K562 (cell line): ENCODE measurements around the gene SLC6A9. TPM values are rescaled to one million over a fixed set of nuclear protein-coding genes. Genes with fewer than 3 reads are reported as not detected.
A peak's percentile ranks its signal among the peaks of the same experiment; 100 is the strongest.

ENCODE experiments used
- ARID1B ChIP-seq: fragments of 450-650 bp; IDR thresholded peaks from 2 replicates; pipeline ENCODE4 v1.6.1; 2016; ENCODE audit warnings: antibody characterized with exemption, mild to moderate bottlenecking, inconsistent platforms
- BACH1 ChIP-seq: fragments of 200-800 bp; sonication (Bioruptor generic); IDR thresholded peaks from 2 replicates; pipeline ENCODE4 v1.6.1; 2016; ENCODE audit warnings: missing genetic modification characterization, missing compliant biosample characterization
- CBFA2T3 ChIP-seq: fragments of 450-650 bp; IDR thresholded peaks from 2 replicates; pipeline ENCODE4 v1.6.1; 2017
- DPF2 ChIP-seq: fragments of 450-650 bp; IDR thresholded peaks from 2 replicates; pipeline ENCODE4 v1.6.1; 2016
- ELF1 ChIP-seq: fragments of 200-800 bp; sonication (Bioruptor generic); IDR thresholded peaks from 2 replicates; pipeline ENCODE4 v1.6.1; 2016; ENCODE audit warnings: missing genetic modification characterization, missing compliant biosample characterization
- GATA2 ChIP-seq: sonication (generic); formaldehyde crosslinking; IDR thresholded peaks from 2 replicates; pipeline ENCODE4 v1.4.0; 2020; ENCODE audit warnings: mild to moderate bottlenecking, missing genetic modification reagents
- HDAC1 ChIP-seq, 2 experiments: fragments of 450-650 bp; IDR thresholded peaks; 2 replicates each; pipeline ENCODE4 v1.6.1; 2016 to 2017; ENCODE audit warnings: inconsistent platforms in 1 of 2, mild to moderate bottlenecking in 1 of 2, moderate library complexity in 1 of 2
- IFI16 ChIP-seq: fragments of 250-450 bp; sonication (Bioruptor Pico); IDR thresholded peaks from 2 replicates; pipeline ENCODE4 v2.1.2; 2022; ENCODE audit warnings: mild to moderate bottlenecking, inconsistent platforms
- MAFK ChIP-seq: IDR thresholded peaks from 2 replicates; pipeline ENCODE4 v1.6.1; 2011; ENCODE audit warnings: low read length, improper control_type of control experiment
- MYNN ChIP-seq, 2 experiments: sonication (generic); formaldehyde crosslinking in 1 of 2; IDR thresholded peaks; 2 replicates each; pipeline versions ENCODE4 v1.5.0 to v1.6.1; 2016 to 2020; ENCODE audit warnings: antibody characterized with exemption in 1 of 2, missing genetic modification reagents in 1 of 2
- NBN ChIP-seq: fragments of 450-650 bp; IDR thresholded peaks from 2 replicates; pipeline ENCODE4 v1.6.1; 2016; ENCODE audit warnings: low read depth, mild to moderate bottlenecking
- RAD51 ChIP-seq: fragments of 450-650 bp; IDR thresholded peaks from 2 replicates; pipeline ENCODE4 v1.7.1; 2016; ENCODE audit warnings: low read depth, mild to moderate bottlenecking, borderline replicate concordance
- STAT5A ChIP-seq: IDR thresholded peaks from 2 replicates; pipeline ENCODE4 v1.6.1; 2012; ENCODE audit warnings: low read length, inconsistent platforms, borderline replicate concordance
- TAL1 ChIP-seq: fragments of 450-650 bp; IDR thresholded peaks from 2 replicates; pipeline ENCODE4 v1.6.1; 2016; ENCODE audit warnings: mild to moderate bottlenecking
- ZEB2 ChIP-seq: fragments of 450-650 bp; IDR thresholded peaks from 2 replicates; pipeline ENCODE4 v1.6.1; 2016
- ZMIZ1 ChIP-seq, 2 experiments: fragments of 150-350 bp in 1 of 2; IDR thresholded peaks; 2 replicates each; pipeline ENCODE4 v1.6.1; 2012 to 2016; ENCODE audit warnings: low read depth in 2 of 2, low read length in 2 of 2, mild to moderate bottlenecking in 1 of 2, moderate library complexity in 1 of 2
- ZNF589 ChIP-seq: fragments of 200-800 bp; sonication (Bioruptor generic); IDR thresholded peaks from 2 replicates; pipeline ENCODE4 v1.6.1; 2016; ENCODE audit warnings: low read depth, missing genetic modification characterization, missing compliant biosample characterization
- polyA plus RNA-seq, 8 experiments: library from polyadenylated mRNA; depleted of rRNA in 4 of 8; stranded (reverse) in 5 of 8; unstranded in 3 of 8; fragments of >200 nt; fragmentation: Nextera tagmentation in 2 of 8; fragmentation: Illumina TruSeq in 1 of 8; extraction: Ambion mirVana in 2 of 8; extraction: Trizol in 1 of 8; gene quantifications; 2 replicates each; pipeline versions ENCODE4 v1.2.1 to v1.2.3, GENCODE V29; 2011 to 2014; ENCODE audit warnings: inconsistent platforms in 1 of 8, missing spikeins in 1 of 8
- total RNA-seq, 7 experiments: library from RNA; depleted of rRNA in 6 of 7; stranded (reverse); fragments of >200 nt in 6 of 7; fragmentation: Illumina TruSeq in 2 of 7; extraction: Trizol in 2 of 7; gene quantifications; 2 replicates each; pipeline versions ENCODE4 v1.2.1 to v1.2.3, GENCODE V29; 2011 to 2021; ENCODE audit warnings: low replicate concordance in 1 of 7
- TF ChIP-seq, protein P1 (sequence below): sonication (generic); formaldehyde crosslinking; IDR thresholded peaks from 2 replicates; pipeline ENCODE4 v1.8.0; 2022; ENCODE audit warnings: missing genetic modification reagents, mild to moderate bottlenecking, moderate library complexity, borderline replicate concordance
- TF ChIP-seq, protein P2 (sequence below): fragments of 200-800 bp; sonication (Bioruptor generic); IDR thresholded peaks from 2 replicates; pipeline ENCODE4 v1.6.1; 2017; ENCODE audit warnings: missing genetic modification characterization, missing compliant biosample characterization
- TF ChIP-seq, protein P3 (sequence below): fragments of 450-650 bp; conservative IDR thresholded peaks from 2 replicates; pipeline ENCODE4 v1.6.1; 2016; ENCODE audit warnings: missing genetic modification characterization, low read depth, mild to moderate bottlenecking, missing compliant biosample characterization, moderate library complexity

SLC6A9 gene
- total and polyA plus RNA-seq, 9 of the 15 experiments (the other 6 are each of a cell fraction or from before 2014, with no cell fraction given), result 0.17 to 18.7 (median 2.9) TPM

GRCh38 chr1:44044071-44044801 lies 13.0 kb upstream of the SLC6A9 start (continued):
- TF ChIP-seq MYNN (IDR thresholded peaks at IDR 0.05) (peak; percentile 47; the same call in 1 of the 2 replicates), MYNN (CRISPR knock-in tag; IDR thresholded peaks at IDR 0.05) (no peak), BACH1 (tag) (peak; percentile 74), STAT5A (peak; percentile 55; the same call in 1 of the 2 replicates), TAL1 (peak; percentile 78), MAFK (peak; percentile 90), ZNF589 (CRISPR knock-in tag) (peak; percentile 64; the same call in 1 of the 2 replicates), CBFA2T3 (peak; percentile 97), IFI16 (CRISPR knock-in tag) (0 out of 2 replicates have a peak, but pooled peaks have one; percentile 32), ZEB2 (peak; percentile 86), NBN (peak; percentile 50; the same call in 1 of the 2 replicates), HDAC1 (IDR thresholded peaks at IDR 0.05) (peak in 1 of 2 experiments; percentile 98; a peak in 2 of 4 replicates), ZMIZ1 (IDR thresholded peaks at IDR 0.05; ENCODE audit: low read depth in 2 of 2, low read length in 2 of 2) (peak in 1 of 2 experiments; percentile 74; a peak in 2 of 4 replicates), ARID1B (peak; percentile 94), ELF1 (tag) (peak; percentile 46; the same call in 1 of the 2 replicates), GATA2 (CRISPR knock-in tag) (peak; percentile 57; the same call in 1 of the 2 replicates), RAD51 (0 out of 2 replicates have a peak, but pooled peaks have one; percentile 7), DPF2 (peak; percentile 96)
- TF ChIP-seq, protein P1, sequence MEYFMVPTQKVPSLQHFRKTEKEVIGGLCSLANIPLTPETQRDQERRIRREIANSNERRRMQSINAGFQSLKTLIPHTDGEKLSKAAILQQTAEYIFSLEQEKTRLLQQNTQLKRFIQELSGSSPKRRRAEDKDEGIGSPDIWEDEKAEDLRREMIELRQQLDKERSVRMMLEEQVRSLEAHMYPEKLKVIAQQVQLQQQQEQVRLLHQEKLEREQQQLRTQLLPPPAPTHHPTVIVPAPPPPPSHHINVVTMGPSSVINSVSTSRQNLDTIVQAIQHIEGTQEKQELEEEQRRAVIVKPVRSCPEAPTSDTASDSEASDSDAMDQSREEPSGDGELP, result peak; percentile 77; the same call in 1 of the 2 replicates
- TF ChIP-seq, protein P2, sequence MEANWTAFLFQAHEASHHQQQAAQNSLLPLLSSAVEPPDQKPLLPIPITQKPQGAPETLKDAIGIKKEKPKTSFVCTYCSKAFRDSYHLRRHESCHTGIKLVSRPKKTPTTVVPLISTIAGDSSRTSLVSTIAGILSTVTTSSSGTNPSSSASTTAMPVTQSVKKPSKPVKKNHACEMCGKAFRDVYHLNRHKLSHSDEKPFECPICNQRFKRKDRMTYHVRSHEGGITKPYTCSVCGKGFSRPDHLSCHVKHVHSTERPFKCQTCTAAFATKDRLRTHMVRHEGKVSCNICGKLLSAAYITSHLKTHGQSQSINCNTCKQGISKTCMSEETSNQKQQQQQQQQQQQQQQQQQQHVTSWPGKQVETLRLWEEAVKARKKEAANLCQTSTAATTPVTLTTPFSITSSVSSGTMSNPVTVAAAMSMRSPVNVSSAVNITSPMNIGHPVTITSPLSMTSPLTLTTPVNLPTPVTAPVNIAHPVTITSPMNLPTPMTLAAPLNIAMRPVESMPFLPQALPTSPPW (CRISPR knock-in tag), result peak; percentile 29; the same call in 1 of the 2 replicates
- TF ChIP-seq, protein P3, sequence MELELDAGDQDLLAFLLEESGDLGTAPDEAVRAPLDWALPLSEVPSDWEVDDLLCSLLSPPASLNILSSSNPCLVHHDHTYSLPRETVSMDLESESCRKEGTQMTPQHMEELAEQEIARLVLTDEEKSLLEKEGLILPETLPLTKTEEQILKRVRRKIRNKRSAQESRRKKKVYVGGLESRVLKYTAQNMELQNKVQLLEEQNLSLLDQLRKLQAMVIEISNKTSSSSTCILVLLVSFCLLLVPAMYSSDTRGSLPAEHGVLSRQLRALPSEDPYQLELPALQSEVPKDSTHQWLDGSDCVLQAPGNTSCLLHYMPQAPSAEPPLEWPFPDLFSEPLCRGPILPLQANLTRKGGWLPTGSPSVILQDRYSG (tag), result 0 out of 2 replicates have a peak, but pooled peaks have one; percentile 28
